ENCODE measurements around the gene RSL24D1. TPM values are rescaled to one million over a fixed set of nuclear protein-coding genes. Genes with fewer than 3 reads are reported as not detected.

RSL24D1 gene
- total RNA-seq = 106 and 113 TPM in 2 replicates

DNA sequence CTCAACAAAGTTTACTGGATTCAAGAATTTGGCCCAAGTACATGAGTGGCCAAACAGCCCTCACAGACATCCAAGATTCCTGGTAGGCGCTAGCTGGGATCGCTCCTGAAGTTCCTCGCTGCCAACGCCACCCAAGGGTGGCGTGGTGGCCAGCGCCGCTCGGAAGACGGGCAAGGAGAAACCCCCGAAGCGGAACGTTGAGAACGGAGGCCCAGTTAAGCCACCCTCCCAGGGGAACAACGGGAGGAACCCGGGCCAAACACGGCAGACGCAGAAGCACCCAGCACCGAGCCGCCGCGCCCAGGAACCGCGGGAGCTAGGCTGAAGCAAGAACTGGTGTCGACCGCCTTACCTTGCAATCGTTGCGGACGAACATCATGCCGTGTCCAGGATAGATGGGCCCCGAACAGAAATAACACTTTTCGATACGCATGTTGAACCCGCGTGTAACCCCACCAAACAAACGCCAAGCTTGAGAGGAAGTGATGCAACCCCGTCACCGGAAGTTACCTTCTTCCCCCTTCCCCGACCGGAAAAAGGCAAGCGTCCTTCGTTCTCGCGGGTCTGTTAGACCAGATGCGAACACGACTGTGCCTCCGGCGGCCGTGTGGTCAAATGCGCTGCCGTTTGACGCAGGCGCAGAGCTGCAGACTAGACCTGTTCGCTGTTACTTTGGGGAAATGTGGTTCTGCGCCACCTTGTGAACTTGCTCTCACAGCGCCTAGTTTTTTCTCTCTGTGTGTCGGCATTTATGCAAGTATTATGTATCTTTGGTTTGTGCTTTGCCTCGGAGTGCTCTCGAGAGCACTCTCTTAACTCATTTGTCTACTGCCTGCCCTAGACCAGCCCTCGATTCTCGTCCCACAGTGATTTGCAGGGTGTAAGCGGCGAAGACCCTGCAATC is at the start of gene RSL24D1:
TSS of gene RSL24D1 (minus strand) at position 484 of the 904 bp plus-strand sequence. CDS start at position 433, 51 bp downstream.
- H3K36me3 ChIP-seq (ENCODE audit: control insufficient read depth, insufficient read depth, low read length) = no peaks in the 10 kb centered on the region
- peak within 1 kb of the TSS; percentile 90 for H3K4me3 ChIP-seq (ENCODE audit: low read depth, low read length)
- TF ChIP-seq, protein P1, sequence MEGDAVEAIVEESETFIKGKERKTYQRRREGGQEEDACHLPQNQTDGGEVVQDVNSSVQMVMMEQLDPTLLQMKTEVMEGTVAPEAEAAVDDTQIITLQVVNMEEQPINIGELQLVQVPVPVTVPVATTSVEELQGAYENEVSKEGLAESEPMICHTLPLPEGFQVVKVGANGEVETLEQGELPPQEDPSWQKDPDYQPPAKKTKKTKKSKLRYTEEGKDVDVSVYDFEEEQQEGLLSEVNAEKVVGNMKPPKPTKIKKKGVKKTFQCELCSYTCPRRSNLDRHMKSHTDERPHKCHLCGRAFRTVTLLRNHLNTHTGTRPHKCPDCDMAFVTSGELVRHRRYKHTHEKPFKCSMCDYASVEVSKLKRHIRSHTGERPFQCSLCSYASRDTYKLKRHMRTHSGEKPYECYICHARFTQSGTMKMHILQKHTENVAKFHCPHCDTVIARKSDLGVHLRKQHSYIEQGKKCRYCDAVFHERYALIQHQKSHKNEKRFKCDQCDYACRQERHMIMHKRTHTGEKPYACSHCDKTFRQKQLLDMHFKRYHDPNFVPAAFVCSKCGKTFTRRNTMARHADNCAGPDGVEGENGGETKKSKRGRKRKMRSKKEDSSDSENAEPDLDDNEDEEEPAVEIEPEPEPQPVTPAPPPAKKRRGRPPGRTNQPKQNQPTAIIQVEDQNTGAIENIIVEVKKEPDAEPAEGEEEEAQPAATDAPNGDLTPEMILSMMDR (IDR thresholded peaks at IDR 0.05; ENCODE audit: insufficient read depth, low read length, poor library complexity, severe bottlenecking) = peak; percentile 37
- no peaks in the 10 kb centered on the region for H3K27me3 ChIP-seq (ENCODE audit: control insufficient read depth, insufficient read depth, low read length)
- DNase-seq (ENCODE audit: low read depth) = peak; percentile 98

DNA sequence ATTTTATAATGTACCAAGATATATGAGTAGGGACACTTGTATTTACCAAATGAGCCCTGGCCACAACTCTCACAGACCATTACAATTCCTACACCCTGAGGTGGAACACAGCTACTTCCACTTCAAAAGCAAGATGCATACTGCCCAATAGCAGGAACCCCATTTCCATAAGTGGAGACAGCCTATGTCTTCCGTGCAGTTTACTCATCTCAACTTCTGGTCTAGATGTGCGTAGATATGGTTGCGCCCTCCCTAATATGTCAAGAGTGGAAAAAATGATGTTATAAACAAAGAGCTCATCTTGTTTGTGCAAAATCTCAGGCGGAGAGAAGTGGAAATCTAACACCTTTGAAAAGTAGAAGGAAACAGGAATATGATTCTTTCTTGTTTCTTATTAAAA is 48.3 kb upstream of the RSL24D1 start:
- Histone ChIP-seq H3K36me3 (ENCODE audit: control insufficient read depth, insufficient read depth, low read length) (peaks cover 1% of the 10 kb centered on the region), H3K27me3 (ENCODE audit: control insufficient read depth, insufficient read depth, low read length) (no peaks in the 10 kb centered on the region), H3K4me3 (ENCODE audit: low read depth, low read length) (no peak overlapping the region)
- no peak for DNase-seq (ENCODE audit: low read depth)
- TF ChIP-seq, protein P1 (IDR thresholded peaks at IDR 0.05; ENCODE audit: insufficient read depth, low read length, poor library complexity, severe bottlenecking) = no peak

DNA sequence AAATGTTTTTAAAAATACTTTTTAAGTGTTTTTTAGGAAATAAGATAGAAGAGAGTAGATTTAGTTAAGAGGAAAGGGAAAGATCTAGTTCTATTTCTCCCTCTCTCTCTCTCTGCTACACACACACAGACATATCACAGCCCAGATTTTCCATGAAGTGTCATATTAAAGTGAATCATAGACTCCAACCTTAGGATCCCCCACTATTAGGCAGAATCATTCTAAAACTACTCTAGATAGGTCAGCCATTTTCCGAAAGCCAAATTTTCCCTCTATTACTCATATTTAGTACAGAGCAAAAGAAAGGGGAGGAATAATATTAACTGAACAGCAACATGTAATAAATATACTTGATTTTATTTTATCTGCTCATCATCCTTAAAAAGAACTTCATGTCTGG is 45.1 kb upstream of the RSL24D1 start:
- H3K27me3 ChIP-seq (ENCODE audit: control insufficient read depth, insufficient read depth, low read length) = no peaks in the 10 kb centered on the region
- H3K36me3 ChIP-seq (ENCODE audit: control insufficient read depth, insufficient read depth, low read length) = peaks cover 1% of the 10 kb centered on the region
- no peak for DNase-seq (ENCODE audit: low read depth)
- TF ChIP-seq, protein P1 (IDR thresholded peaks at IDR 0.05; ENCODE audit: insufficient read depth, low read length, poor library complexity, severe bottlenecking) = no peak
- no peak overlapping the region for H3K4me3 ChIP-seq (ENCODE audit: low read depth, low read length)

DNA sequence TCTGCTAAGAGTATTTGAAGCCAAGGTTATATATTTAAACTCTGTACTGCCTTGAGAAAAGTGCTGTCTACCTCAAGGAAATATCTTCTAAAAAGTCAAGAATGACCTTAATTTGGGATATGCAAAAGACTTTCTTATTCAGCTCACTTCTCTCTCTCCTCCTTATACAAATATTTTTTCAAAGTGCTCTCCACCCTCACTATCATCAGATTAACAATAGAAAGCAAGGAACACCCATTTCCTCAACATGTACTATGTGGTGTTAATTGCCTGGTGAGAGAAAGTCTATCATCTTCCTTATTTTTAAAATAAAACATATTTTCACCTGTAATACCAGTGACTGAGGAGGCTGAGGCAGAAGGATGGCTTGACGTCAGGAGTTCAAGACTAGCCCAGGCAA is 44.4 kb upstream of the RSL24D1 start:
- H3K36me3 ChIP-seq (ENCODE audit: control insufficient read depth, insufficient read depth, low read length) = no peaks in the 10 kb centered on the region
- H3K27me3 ChIP-seq (ENCODE audit: control insufficient read depth, insufficient read depth, low read length) = no peaks in the 10 kb centered on the region
- DNase-seq (ENCODE audit: low read depth) = no peak
- no peak overlapping the region for H3K4me3 ChIP-seq (ENCODE audit: low read depth, low read length)
- TF ChIP-seq, protein P1 (IDR thresholded peaks at IDR 0.05; ENCODE audit: insufficient read depth, low read length, poor library complexity, severe bottlenecking) = no peak

DNA sequence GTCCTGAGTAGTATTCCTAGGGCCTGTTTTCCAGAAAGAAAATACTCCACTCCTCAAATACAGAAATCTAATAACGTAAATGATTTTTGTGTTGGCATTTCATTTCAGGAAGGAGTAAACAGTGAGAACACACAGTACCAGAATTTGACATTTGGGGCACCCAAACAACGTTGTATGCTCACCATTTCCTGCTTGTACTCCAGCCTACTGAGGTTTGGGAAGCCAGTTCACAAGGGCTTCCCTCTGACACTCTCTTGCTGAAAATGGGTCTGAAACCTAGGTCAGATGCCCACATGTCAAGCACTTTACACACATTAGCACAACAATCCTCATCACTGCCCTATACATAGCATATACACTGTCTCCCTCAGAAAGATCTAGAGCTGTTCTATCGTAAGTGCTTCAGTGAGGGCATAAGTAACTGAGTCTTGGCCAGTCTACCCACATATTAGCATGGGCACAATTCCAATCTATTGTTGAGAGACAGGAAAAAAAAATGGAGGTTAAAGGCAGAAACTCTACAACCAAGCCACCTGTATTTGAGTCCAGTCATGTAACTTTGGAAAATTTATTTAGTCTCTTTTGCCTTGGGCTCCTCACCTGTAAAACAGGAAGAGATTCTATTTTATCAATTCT is 43.5 kb upstream of the RSL24D1 start:
- no peak overlapping the region for H3K4me3 ChIP-seq (ENCODE audit: low read depth, low read length)
- TF ChIP-seq, protein P1 (IDR thresholded peaks at IDR 0.05; ENCODE audit: insufficient read depth, low read length, poor library complexity, severe bottlenecking) = no peak
- no peaks in the 10 kb centered on the region for H3K27me3 ChIP-seq (ENCODE audit: control insufficient read depth, insufficient read depth, low read length)
- H3K36me3 ChIP-seq (ENCODE audit: control insufficient read depth, insufficient read depth, low read length) = no peaks in the 10 kb centered on the region
- no peak for DNase-seq (ENCODE audit: low read depth)

Data from kidney epithelial cell (primary cell).